Measurements from ENCODE around the gene VPREB3. TPM values are rescaled to one million over a fixed set of nuclear protein-coding genes. Genes with fewer than 3 reads are reported as not detected.

The VPREB3 gene
- total RNA-seq, 1 donor from 2014 or later, result 0.92 TPM

GRCh38 chr22:23752750-23753149 is 1.5 kb downstream of the VPREB3 start:
- Mint-ChIP-seq H3K27me3 (no peaks in the 10 kb centered on the region), H3K4me3 (peak overlapping the region; percentile 68), H3K4me1 (ENCODE audit: unreplicated experiment) (peaks cover 17% of the 10 kb centered on the region), H3K36me3 (peaks cover 6% of the 10 kb centered on the region), H3K9me3 (no peaks in the 10 kb centered on the region), H3K27ac (no peak overlapping the region)
- no peak for DNase-seq (ENCODE audit: extremely low spot score, unreplicated experiment)
- TF ChIP-seq, protein P1, sequence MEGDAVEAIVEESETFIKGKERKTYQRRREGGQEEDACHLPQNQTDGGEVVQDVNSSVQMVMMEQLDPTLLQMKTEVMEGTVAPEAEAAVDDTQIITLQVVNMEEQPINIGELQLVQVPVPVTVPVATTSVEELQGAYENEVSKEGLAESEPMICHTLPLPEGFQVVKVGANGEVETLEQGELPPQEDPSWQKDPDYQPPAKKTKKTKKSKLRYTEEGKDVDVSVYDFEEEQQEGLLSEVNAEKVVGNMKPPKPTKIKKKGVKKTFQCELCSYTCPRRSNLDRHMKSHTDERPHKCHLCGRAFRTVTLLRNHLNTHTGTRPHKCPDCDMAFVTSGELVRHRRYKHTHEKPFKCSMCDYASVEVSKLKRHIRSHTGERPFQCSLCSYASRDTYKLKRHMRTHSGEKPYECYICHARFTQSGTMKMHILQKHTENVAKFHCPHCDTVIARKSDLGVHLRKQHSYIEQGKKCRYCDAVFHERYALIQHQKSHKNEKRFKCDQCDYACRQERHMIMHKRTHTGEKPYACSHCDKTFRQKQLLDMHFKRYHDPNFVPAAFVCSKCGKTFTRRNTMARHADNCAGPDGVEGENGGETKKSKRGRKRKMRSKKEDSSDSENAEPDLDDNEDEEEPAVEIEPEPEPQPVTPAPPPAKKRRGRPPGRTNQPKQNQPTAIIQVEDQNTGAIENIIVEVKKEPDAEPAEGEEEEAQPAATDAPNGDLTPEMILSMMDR (conservative IDR thresholded peaks at IDR 0.05), result no peak

- Mint-ChIP-seq H3K27ac (no peak overlapping the region), H3K4me1 (ENCODE audit: unreplicated experiment) (peaks cover 17% of the 10 kb centered on the region), H3K4me3 (peak overlapping the region; percentile 79)
Observed at GRCh38 chr22:23752090-23752691, 2.0 kb downstream of the VPREB3 start.

DNA sequence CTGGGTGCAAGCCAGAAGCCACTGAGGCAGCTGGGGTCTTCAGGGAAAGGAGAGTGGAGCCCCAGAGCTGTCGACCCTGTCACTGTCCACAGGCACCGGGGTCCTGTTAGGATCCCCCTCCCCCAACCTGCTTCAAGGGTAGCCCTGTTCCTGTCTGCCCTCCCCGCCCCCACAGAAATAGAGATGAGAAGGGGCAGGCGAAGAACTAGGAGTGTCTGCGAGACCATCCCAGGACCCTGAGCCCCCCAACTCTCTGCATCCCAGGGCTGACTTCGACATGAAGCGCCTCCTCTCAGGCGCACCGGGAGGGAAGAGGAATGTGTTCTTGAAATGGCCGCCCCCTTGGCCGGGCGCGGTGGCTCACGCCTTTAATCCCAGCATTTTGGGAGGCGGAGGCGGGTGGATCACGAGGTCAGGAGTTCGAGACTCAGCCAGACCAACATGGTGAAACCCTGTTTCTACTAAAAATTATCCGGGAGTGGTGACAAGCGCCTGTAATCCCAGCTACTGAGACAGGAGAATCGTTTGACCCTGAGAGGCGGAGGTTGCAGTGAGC is 2.7 kb downstream of the VPREB3 start:
- Mint-ChIP-seq H3K27ac (peak overlapping the region; percentile 86), H3K27me3 (no peaks in the 10 kb centered on the region), H3K9me3 (no peaks in the 10 kb centered on the region), H3K4me1 (ENCODE audit: unreplicated experiment) (peaks cover 22% of the 10 kb centered on the region), H3K4me3 (peak overlapping the region; percentile 86), H3K36me3 (peaks cover 6% of the 10 kb centered on the region)
- no peak for DNase-seq (ENCODE audit: extremely low spot score, unreplicated experiment)
- TF ChIP-seq, protein P1 (conservative IDR thresholded peaks at IDR 0.05), result no peak

More at GRCh38 chr22:23752090-23752691, 2.0 kb downstream of the VPREB3 start:
- TF ChIP-seq, protein P1 (conservative IDR thresholded peaks at IDR 0.05), result no peak
- no peaks in the 10 kb centered on the region for H3K9me3 Mint-ChIP-seq
- H3K27me3 Mint-ChIP-seq, result no peaks in the 10 kb centered on the region
- DNase-seq (ENCODE audit: extremely low spot score, unreplicated experiment), result no peak
- H3K36me3 Mint-ChIP-seq, result peaks cover 6% of the 10 kb centered on the region

DNA sequence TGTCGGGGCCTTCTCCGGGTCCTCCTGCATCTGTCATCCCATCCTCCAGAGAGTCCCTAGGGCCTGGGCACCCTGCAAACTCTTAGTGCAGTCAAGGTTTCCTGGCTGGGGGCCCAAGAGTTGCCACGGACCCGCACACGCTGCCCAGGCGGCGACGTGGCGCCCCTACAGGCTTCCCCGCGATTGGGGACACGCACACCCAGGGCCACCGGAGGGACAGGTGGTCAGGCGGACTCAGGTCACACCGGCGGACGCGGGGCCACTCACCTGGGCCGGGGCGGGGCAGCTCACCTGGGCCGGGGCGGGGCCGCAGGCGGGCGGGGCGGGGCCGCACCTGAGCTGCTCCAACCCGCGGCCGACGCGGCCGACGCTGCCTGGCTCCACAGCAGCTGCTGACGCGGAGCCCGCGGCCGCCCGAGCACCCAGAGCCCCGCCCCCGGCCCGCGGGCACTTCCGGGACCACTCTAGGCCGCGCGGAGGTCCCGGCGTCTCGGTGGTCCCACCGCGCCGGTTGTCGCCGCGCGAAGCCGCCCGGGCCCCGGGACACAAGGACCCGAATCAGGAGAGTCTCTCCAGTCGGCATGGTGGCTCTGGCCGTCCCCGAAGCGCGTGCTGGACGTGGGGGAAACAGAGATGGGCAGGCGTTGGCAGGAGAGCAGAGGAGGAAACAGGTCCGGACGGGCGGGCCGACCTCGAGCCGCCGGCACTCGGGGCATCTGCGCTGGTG is 3.3 kb downstream of the VPREB3 start, which contains the start of gene ZNF70:
Gene ZNF70 (minus strand): TSS at position 399 of the 727 bp plus-strand sequence. CDS start 5,972 bp downstream, outside the sequence.
- Mint-ChIP-seq H3K27ac (peak within 1 kb of the TSS; percentile 91), H3K27me3 (no peaks in the 10 kb centered on the region), H3K36me3 (peaks cover 8% of the 10 kb centered on the region), H3K4me1 (ENCODE audit: unreplicated experiment) (peaks cover 25% of the 10 kb centered on the region), H3K4me3 (peak within 1 kb of the TSS; percentile 94), H3K9me3 (no peaks in the 10 kb centered on the region)
- DNase-seq (ENCODE audit: extremely low spot score, unreplicated experiment), result peak; percentile 93
- TF ChIP-seq, protein P1 (conservative IDR thresholded peaks at IDR 0.05), result peak; percentile 55

- Mint-ChIP-seq H3K27ac (peak overlapping the region; percentile 91), H3K27me3 (no peaks in the 10 kb centered on the region), H3K4me3 (peak overlapping the region; percentile 94), H3K36me3 (peaks cover 12% of the 10 kb centered on the region), H3K9me3 (no peaks in the 10 kb centered on the region), H3K4me1 (ENCODE audit: unreplicated experiment) (peaks cover 23% of the 10 kb centered on the region)
- no peak for DNase-seq (ENCODE audit: extremely low spot score, unreplicated experiment)
- TF ChIP-seq, protein P1 (conservative IDR thresholded peaks at IDR 0.05), result no peak
Observed at GRCh38 chr22:23750367-23750713, 3.9 kb downstream of the VPREB3 start.

Measured in type B pancreatic cell (in vitro differentiated cells).